Measurements from ENCODE around the gene RRAGB. TPM values are rescaled to one million over a fixed set of nuclear protein-coding genes. Genes with fewer than 3 reads are reported as not detected.

Gene RRAGB
- total and polyA plus RNA-seq, 2 of the 4 experiments (the other 2 are of a cell fraction), result 9.1 to 15.1 TPM

DNA sequence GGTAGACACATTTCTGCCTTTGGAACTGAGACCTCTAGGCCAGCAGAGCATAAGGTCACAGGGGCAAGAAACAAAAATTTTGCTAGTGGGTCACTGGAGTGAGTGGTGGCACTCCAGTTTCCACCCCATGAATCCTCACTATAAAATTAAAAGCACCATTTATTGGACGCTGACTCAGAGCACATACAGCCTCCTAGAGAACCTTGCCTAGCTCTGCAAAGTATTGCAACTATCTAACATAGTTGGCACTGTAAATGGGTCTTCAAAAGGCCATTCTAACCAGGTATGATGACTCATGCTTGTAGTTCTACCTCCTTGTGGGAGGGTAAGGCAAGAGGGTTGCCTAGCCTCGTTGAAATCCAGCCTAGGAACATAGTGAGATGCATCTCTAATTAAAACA, 25.1 kb downstream of the RRAGB start:
- H3K23ac ChIP-seq (ENCODE audit: low read depth, low read length), result no peak overlapping the region
- in situ Hi-C loops (cut with MboI; ENCODE audit: low sequenced_read_pairs), result no loop called here
- dilution Hi-C loops (cut with HindIII; ENCODE audit: low sequenced_read_pairs, unreplicated experiment), result no loop called here
- POLR2A ChIA-PET (ENCODE audit: unreplicated experiment), result no interaction called here
- no peak overlapping the region for H4K91ac ChIP-seq (ENCODE audit: insufficient read depth, low read depth, low read length)
- H2BK20ac ChIP-seq (ENCODE audit: low read depth, low read length), result no peak overlapping the region
- no peak for TF ChIP-seq SMC3 (IDR thresholded peaks at IDR 0.05; ENCODE audit: low read depth, low read length)
- TF ChIP-seq MAFK (IDR thresholded peaks at IDR 0.05; ENCODE audit: low read depth, low read length), result no peak
- no peak for TF ChIP-seq NFE2L2 (IDR thresholded peaks at IDR 0.05; ENCODE audit: low read depth, low read length)
- TF ChIP-seq POLR2A (IDR thresholded peaks at IDR 0.05; ENCODE audit: low read depth, low read length), result no peak
- TF ChIP-seq RCOR1 (IDR thresholded peaks at IDR 0.05; ENCODE audit: insufficient replicate concordance, low read length), result no peak
- TF ChIP-seq, protein P1, sequence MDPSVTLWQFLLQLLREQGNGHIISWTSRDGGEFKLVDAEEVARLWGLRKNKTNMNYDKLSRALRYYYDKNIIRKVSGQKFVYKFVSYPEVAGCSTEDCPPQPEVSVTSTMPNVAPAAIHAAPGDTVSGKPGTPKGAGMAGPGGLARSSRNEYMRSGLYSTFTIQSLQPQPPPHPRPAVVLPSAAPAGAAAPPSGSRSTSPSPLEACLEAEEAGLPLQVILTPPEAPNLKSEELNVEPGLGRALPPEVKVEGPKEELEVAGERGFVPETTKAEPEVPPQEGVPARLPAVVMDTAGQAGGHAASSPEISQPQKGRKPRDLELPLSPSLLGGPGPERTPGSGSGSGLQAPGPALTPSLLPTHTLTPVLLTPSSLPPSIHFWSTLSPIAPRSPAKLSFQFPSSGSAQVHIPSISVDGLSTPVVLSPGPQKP (IDR thresholded peaks at IDR 0.05; ENCODE audit: borderline replicate concordance, low read depth, low read length), result no peak
- TF ChIP-seq FOS (IDR thresholded peaks at IDR 0.05; ENCODE audit: low read depth, low read length), result no peak
- no peak for TF ChIP-seq MXI1 (IDR thresholded peaks at IDR 0.05; ENCODE audit: borderline replicate concordance, low read depth, low read length)
- no peak for TF ChIP-seq MAZ (IDR thresholded peaks at IDR 0.05; ENCODE audit: borderline replicate concordance, low read depth, low read length)
- no peak for TF ChIP-seq CEBPB (IDR thresholded peaks at IDR 0.05; ENCODE audit: low read depth, low read length)
- no peak for TF ChIP-seq RFX5 (IDR thresholded peaks at IDR 0.05; ENCODE audit: low read depth, low read length)
- TF ChIP-seq, protein P2, sequence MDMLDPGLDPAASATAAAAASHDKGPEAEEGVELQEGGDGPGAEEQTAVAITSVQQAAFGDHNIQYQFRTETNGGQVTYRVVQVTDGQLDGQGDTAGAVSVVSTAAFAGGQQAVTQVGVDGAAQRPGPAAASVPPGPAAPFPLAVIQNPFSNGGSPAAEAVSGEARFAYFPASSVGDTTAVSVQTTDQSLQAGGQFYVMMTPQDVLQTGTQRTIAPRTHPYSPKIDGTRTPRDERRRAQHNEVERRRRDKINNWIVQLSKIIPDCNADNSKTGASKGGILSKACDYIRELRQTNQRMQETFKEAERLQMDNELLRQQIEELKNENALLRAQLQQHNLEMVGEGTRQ (IDR thresholded peaks at IDR 0.05; ENCODE audit: low read depth, low read length), result no peak
- no peak for TF ChIP-seq BHLHE40 (IDR thresholded peaks at IDR 0.05; ENCODE audit: low read depth, low read length)
- no peak overlapping the region for H3K14ac ChIP-seq (replicated peaks; ENCODE audit: low read depth, low read length)
- no peak overlapping the region for H3K9ac ChIP-seq (ENCODE audit: low read depth, low read length)
- H2BK5ac ChIP-seq (ENCODE audit: low read depth, low read length, poor library complexity, severe bottlenecking), result no peak overlapping the region
- H4K20me1 ChIP-seq (ENCODE audit: insufficient read depth, low read length), result no peaks in the 10 kb centered on the region
- no peak overlapping the region for H2AFZ ChIP-seq (replicated peaks; ENCODE audit: low read length, poor library complexity)
- no peak overlapping the region for H2AK5ac ChIP-seq (ENCODE audit: low read depth, low read length)
- DNase-seq (no peak), ATAC-seq (ENCODE audit: low read depth) (no peak)
- no peaks in the 10 kb centered on the region for H3K9me3 ChIP-seq (ENCODE audit: control insufficient read depth, insufficient read depth, low read length)
- no peak overlapping the region for H3K18ac ChIP-seq (ENCODE audit: low read depth, low read length)
- H3K79me1 ChIP-seq (ENCODE audit: low read depth in 1 of 2, low read length in 2 of 2), result no peaks in the 10 kb centered on the region
- H3K4me1 ChIP-seq (ENCODE audit: control insufficient read depth, insufficient read depth, low read length), result no peaks in the 10 kb centered on the region
- H3K27me3 ChIP-seq (ENCODE audit: control insufficient read depth, insufficient read depth, low read length), result no peaks in the 10 kb centered on the region
- intact Hi-C loops (cut with micrococcal nuclease), result no loop called here
- no peak overlapping the region for H2AK9ac ChIP-seq (replicated peaks; ENCODE audit: low read depth, low read length, poor library complexity)
- no peak overlapping the region for H2BK120ac ChIP-seq (ENCODE audit: low read depth, low read length)
- peaks cover 8% of the 10 kb centered on the region for H3K36me3 ChIP-seq (ENCODE audit: control insufficient read depth, insufficient read depth, low read length)
- no peak overlapping the region for H4K5ac ChIP-seq (ENCODE audit: low read depth, low read length)
- H3K4me3 ChIP-seq (ENCODE audit: insufficient read depth, low read depth, low read length), result no peak overlapping the region
- CTCF ChIA-PET, result no interaction called here
- no CpG with 5 or more reads among the region's 2 CpGs for WGBS, 2 experiments (ENCODE audit: extremely low coverage in 2 of 2, insufficient read length in 1 of 2)
- H3K27ac ChIP-seq (ENCODE audit: insufficient read depth, low read length), result no peak overlapping the region
- H3K4me2 ChIP-seq (ENCODE audit: low read depth, low read length), result no peak overlapping the region
- BruUV-seq (replicated peaks), result no TSS peak
- H3K56ac ChIP-seq (ENCODE audit: extremely low read depth, insufficient read depth, low read length), result no peak overlapping the region
- no peak overlapping the region for H4K8ac ChIP-seq (ENCODE audit: low read depth in 2 of 2, low read length in 2 of 2)
- H2BK15ac ChIP-seq (ENCODE audit: low read depth, low read length), result no peak overlapping the region
- H3K9me1 ChIP-seq (ENCODE audit: insufficient read depth, low read length), result no peaks in the 10 kb centered on the region
- H3K4ac ChIP-seq (ENCODE audit: low read depth, low read length), result no peak overlapping the region
